Kidney epithelial cell (primary cell): Measurements from ENCODE around the gene CES3. TPM values are rescaled to one million over a fixed set of nuclear protein-coding genes. Genes with fewer than 3 reads are reported as not detected.
"Not testable (repeated sequence)": the region's sequence is repeated elsewhere in the genome, so short reads cannot be mapped to it uniquely, and the experiment has no call there.

Source experiments
- DNase-seq: peaks from one replicate; pipeline ENCODE4 v3.0.0-alpha.2; 2010; ENCODE audit warnings: low read depth
- H3K27me3 ChIP-seq: 2 replicates; pipeline ENCODE4 v1.6.0; 2011; ENCODE audit warnings: low read length; ENCODE audit not compliant: control insufficient read depth, insufficient read depth
- H3K36me3 ChIP-seq: 2 replicates; pipeline ENCODE4 v1.5.1; 2011; ENCODE audit warnings: low read length; ENCODE audit not compliant: control insufficient read depth, insufficient read depth
- H3K4me3 ChIP-seq: 2 replicates; pipeline ENCODE4 v1.5.1; 2011; ENCODE audit warnings: low read depth, mild to moderate bottlenecking, control low read depth, low read length
- total RNA-seq: library from RNA; depleted of rRNA; stranded (reverse); fragments of >200 nt; gene quantifications from 2 replicates; pipeline ENCODE4 v1.2.3, GENCODE V29; 2015
- TF ChIP-seq, protein P1 (sequence below): IDR thresholded peaks from 2 replicates; pipeline ENCODE4 v1.5.1; 2011; ENCODE audit warnings: mild to moderate bottlenecking, moderate library complexity, low read length, control low read depth, inconsistent platforms; ENCODE audit not compliant: insufficient read depth, poor library complexity, severe bottlenecking

Gene CES3
- total RNA-seq, 1 donor from 2014 or later = not detected

DNA sequence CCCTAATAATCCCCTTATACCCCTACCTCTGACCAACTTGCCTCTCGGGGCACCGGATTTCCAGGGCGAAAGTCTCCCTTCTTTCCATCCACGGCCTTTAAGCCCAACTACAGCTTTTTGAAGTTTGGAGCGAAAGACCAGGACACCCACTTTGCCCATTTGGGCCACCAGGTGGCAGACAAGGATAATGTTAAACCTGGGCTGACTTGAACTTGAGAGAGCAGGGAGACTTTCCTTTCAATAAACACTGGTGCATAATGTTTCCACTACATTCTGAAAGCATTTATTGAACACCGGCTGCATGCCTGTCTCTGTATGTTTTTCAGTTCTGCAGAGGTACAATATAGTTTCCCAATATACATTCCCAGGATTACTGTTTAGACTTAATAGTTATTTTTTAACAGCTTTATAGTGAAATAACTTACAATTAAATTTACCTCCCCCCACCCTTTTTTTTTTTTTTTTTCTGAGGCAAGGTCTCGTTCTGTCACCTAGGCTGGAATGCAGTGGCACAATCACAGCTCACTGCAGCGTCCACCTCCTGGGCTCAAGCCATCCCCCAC lies 6.9 kb upstream of the CES3 start:
- TF ChIP-seq, protein P1, sequence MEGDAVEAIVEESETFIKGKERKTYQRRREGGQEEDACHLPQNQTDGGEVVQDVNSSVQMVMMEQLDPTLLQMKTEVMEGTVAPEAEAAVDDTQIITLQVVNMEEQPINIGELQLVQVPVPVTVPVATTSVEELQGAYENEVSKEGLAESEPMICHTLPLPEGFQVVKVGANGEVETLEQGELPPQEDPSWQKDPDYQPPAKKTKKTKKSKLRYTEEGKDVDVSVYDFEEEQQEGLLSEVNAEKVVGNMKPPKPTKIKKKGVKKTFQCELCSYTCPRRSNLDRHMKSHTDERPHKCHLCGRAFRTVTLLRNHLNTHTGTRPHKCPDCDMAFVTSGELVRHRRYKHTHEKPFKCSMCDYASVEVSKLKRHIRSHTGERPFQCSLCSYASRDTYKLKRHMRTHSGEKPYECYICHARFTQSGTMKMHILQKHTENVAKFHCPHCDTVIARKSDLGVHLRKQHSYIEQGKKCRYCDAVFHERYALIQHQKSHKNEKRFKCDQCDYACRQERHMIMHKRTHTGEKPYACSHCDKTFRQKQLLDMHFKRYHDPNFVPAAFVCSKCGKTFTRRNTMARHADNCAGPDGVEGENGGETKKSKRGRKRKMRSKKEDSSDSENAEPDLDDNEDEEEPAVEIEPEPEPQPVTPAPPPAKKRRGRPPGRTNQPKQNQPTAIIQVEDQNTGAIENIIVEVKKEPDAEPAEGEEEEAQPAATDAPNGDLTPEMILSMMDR = peak; percentile 84
- H3K4me3 ChIP-seq = no peak overlapping the region
- no peaks in the 10 kb centered on the region for H3K36me3 ChIP-seq
- peaks cover 9% of the 10 kb centered on the region for H3K27me3 ChIP-seq
- DNase-seq = no peak

DNA sequence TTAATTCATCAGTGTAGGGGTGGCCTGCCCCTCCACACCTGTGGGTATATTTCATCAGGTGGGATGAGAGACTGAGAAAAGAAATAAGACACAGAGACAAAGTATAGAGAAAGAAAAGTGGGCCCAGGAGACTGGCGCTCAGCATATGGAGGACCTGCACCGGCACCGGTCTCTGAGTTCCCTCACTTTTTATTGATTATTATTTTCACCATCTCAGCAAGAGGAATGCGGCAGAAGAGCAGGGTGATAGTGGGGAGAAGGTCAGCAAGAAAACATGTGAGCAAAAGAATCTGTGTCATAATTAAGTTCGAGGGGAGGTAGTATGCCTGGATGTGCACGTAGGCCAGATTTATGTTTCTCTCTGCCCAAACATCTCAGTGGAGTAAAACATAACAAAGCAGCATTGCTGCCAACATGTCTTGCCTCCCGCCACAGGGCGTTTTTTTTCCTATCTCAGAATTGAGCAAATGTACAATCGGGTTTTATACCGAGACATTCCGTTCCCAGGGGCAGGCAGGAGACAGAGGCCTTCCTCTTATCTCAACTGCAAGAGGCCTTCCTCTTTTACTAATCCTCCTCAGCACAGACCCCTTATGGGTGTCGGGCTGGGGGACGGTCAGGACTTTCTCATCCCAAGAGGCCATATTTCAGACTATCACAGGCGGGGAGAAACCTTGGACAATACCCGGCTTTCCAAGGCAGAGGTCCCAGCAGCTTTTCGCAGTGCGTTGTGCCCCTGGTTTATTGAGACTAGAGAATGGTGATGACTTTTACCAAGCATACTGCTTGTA lies 5.5 kb upstream of the CES3 start:
- not testable (repeated sequence) for H3K27me3 ChIP-seq, H3K36me3 ChIP-seq, H3K4me3 ChIP-seq, DNase-seq

DNA sequence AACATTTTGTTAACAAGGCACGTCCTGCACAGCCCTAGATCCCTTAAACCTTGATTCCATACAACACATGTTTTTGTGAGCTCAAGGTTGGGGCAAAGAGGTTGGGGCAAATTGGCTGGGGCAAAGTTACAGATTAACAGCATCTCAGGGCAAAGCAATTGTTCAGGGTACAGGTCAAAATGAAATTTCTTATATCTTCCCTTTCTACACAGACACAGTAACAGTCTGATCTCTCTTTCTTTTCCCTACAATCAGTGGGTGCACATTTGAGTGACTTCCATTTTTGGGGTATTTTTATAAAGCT lies 5.0 kb upstream of the CES3 start:
- not testable (repeated sequence) for DNase-seq, H3K4me3 ChIP-seq, H3K36me3 ChIP-seq, H3K27me3 ChIP-seq

DNA sequence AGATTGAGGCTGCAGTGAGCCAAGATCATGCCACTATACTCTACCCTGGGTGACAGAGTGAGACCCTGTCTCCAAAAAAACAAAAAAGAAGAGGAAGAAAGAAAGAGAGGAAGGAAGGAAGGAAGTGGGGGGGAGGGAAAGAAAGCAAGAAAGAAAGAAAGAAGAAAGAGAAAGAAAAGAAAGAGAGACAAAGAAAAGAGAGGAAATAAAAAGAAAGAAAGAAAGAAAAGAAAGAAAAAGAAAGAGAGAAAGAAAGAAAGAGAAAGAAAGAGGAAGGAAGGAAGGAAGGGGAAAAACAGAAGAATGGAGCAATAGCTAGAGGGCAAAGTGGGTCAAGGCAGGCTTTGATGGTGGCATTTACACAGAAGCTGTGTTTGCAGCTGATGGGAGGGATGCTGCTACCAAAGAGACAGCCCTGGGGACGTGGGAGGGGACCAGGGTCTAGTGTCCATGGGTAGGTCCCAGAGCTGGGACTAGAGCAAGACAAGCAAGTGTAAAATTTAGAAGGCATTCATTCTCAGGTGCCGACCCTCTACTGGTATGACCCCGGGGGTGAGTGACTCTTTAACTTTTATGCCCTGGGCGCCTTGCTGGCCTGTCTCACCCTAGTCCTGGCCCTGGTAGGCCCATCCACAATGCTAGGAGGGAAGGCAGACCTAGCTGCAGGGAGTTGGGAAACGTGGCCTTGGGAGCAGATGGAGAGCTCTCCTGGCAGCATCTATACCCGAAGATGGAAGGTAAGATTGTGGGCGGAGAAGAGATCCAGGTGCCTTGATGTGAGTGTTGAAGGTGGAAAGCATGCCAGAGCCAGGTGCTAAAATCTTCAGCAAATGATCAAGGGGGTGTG lies 2.0 kb upstream of the CES3 start:
- no peaks in the 10 kb centered on the region for H3K36me3 ChIP-seq
- TF ChIP-seq, protein P1 = no peak
- no peak overlapping the region for H3K4me3 ChIP-seq
- DNase-seq = no peak
- H3K27me3 ChIP-seq = peaks cover 7% of the 10 kb centered on the region

DNA sequence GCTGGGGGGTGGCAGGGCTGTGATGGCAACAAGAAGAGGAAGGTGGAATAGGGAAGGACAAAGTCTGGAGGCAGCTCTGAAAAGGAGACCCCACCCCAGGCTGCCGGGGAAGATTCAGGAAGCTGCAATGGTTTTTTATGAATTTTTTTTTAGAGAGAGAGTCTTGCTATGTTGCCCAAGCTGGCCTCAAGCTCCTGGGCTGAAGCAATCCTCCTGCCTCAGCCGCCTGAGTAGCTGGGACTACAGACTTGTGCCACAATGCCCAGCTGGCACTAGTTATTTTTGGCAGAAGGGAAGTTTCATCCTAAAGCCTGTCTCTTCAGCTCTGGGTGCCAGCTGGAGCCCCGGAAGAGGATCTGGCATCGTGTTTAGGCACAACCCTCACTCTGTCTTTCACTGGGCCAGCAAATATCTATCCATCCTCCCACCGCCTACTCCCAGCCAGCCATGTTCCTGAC lies 1.3 kb upstream of the CES3 start:
- TF ChIP-seq, protein P1 = no peak
- DNase-seq = no peak
- H3K27me3 ChIP-seq = peaks cover 7% of the 10 kb centered on the region
- H3K4me3 ChIP-seq = no peak overlapping the region
- no peaks in the 10 kb centered on the region for H3K36me3 ChIP-seq

DNA sequence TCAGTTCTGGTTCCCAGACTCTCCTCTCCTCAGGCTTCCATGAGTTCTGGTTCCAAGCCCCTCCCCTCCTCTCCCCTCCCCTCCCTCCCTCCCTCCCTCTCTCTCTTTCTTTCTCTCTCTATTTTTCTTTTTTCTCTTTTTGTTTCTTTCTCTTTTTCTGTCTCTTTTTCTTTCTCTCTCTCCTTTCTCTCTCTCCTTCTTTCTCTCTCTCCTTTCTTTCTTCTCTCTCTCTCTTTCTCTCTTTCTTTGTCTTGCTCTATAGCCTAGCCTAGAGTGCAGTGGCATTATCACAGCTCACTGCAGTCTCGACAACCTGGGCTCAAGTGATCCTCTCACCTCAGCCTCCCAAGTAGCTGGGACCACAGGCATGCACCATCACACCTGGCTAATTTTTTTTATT lies 796 bp upstream of the CES3 start:
- Histone ChIP-seq H3K27me3 (peaks cover 10% of the 10 kb centered on the region), H3K36me3 (no peaks in the 10 kb centered on the region), H3K4me3 (no peak overlapping the region)
- DNase-seq = no peak
- TF ChIP-seq, protein P1 = no peak
